Nephron progenitor cell (in vitro differentiated cells): ENCODE results near the gene SLC4A5.
"Not testable (repeated sequence)": the region's sequence is repeated elsewhere in the genome, so short reads cannot be mapped to it uniquely, and the experiment has no call there.

ENCODE experiments used
- DNase-seq: peaks from one replicate; pipeline ENCODE4 v3.0.0; 2021
- H3K27ac Mint-ChIP-seq: 2 replicates; pipeline ENCODE4 v1.8.0; 2021; ENCODE audit warnings: mild to moderate bottlenecking, moderate library complexity, mixed read lengths
- H3K27me3 Mint-ChIP-seq: 2 replicates; pipeline ENCODE4 v1.8.0; 2021; ENCODE audit warnings: mild to moderate bottlenecking, low read depth, mixed read lengths; ENCODE audit not compliant: poor library complexity
- H3K36me3 Mint-ChIP-seq: 2 replicates; pipeline ENCODE4 v1.8.0; 2021; ENCODE audit warnings: low read depth, mixed read lengths
- H3K4me1 Mint-ChIP-seq: 2 replicates; pipeline ENCODE4 v1.8.0; 2021; ENCODE audit warnings: mixed read lengths
- H3K4me3 Mint-ChIP-seq: 2 replicates; pipeline ENCODE4 v1.8.0; 2021; ENCODE audit warnings: mild to moderate bottlenecking, moderate library complexity, mixed read lengths
- H3K9me3 Mint-ChIP-seq: 2 replicates; pipeline ENCODE4 v1.8.0; 2021; ENCODE audit warnings: mild to moderate bottlenecking, moderate library complexity, mixed read lengths
- CTCF ChIP-seq: fragments of 200-600 bp; sonication (generic); IDR thresholded peaks from 2 replicates; pipeline ENCODE4 v1.5.0; 2021; ENCODE audit warnings: antibody characterized with exemption

The SLC4A5 gene

GRCh38 chr2:74197049-74197448 lies 146.2 kb downstream of the SLC4A5 start:
- TF ChIP-seq CTCF = no peak
- Mint-ChIP-seq H3K4me1 (peaks cover 40% of the 10 kb centered on the region), H3K27me3 (peaks cover 21% of the 10 kb centered on the region), H3K4me3 (no peak overlapping the region), H3K36me3 (no peaks in the 10 kb centered on the region), H3K9me3 (peaks cover 7% of the 10 kb centered on the region), H3K27ac (no peak overlapping the region)
- DNase-seq = no peak

GRCh38 chr2:74194799-74195198 lies 148.4 kb downstream of the SLC4A5 start:
- no peak for DNase-seq
- Mint-ChIP-seq H3K36me3 (no peaks in the 10 kb centered on the region), H3K27ac (no peak overlapping the region), H3K4me3 (no peak overlapping the region), H3K27me3 (peaks cover 22% of the 10 kb centered on the region), H3K4me1 (peaks cover 23% of the 10 kb centered on the region), H3K9me3 (peaks cover 7% of the 10 kb centered on the region)
- TF ChIP-seq CTCF = no peak

GRCh38 chr2:74191596-74192380 lies 151.4 kb downstream of the SLC4A5 start:
- Mint-ChIP-seq H3K4me3 (no peak overlapping the region), H3K27me3 (peaks cover 22% of the 10 kb centered on the region), H3K9me3 (no peaks in the 10 kb centered on the region), H3K4me1 (peaks cover 14% of the 10 kb centered on the region), H3K36me3 (no peaks in the 10 kb centered on the region), H3K27ac (no peak overlapping the region)
- DNase-seq = no peak
- no peak for TF ChIP-seq CTCF

GRCh38 chr2:74188696-74189095 lies 154.5 kb downstream of the SLC4A5 start:
- peaks cover 24% of the 10 kb centered on the region for H3K4me1 Mint-ChIP-seq
- DNase-seq = no peak
- peaks cover 21% of the 10 kb centered on the region for H3K27me3 Mint-ChIP-seq
- no peaks in the 10 kb centered on the region for H3K36me3 Mint-ChIP-seq
- TF ChIP-seq CTCF = no peak
- H3K4me3 Mint-ChIP-seq = no peak overlapping the region
- no peaks in the 10 kb centered on the region for H3K9me3 Mint-ChIP-seq
- no peak overlapping the region for H3K27ac Mint-ChIP-seq

GRCh38 chr2:74188018-74188601 lies 155.1 kb downstream of the SLC4A5 start:
- Mint-ChIP-seq H3K9me3 (no peaks in the 10 kb centered on the region), H3K36me3 (no peaks in the 10 kb centered on the region), H3K27ac (peak overlapping the region; percentile 16), H3K4me3 (no peak overlapping the region), H3K27me3 (peaks cover 21% of the 10 kb centered on the region), H3K4me1 (peaks cover 24% of the 10 kb centered on the region)
- TF ChIP-seq CTCF = no peak
- no peak for DNase-seq

- H3K27ac Mint-ChIP-seq, DNase-seq, H3K36me3 Mint-ChIP-seq, H3K9me3 Mint-ChIP-seq, H3K4me3 Mint-ChIP-seq: not testable (repeated sequence)
- Mint-ChIP-seq H3K4me1 (peaks cover 28% of the 10 kb centered on the region), H3K27me3 (peaks cover 11% of the 10 kb centered on the region)
These were observed 156.5 kb downstream of the SLC4A5 start for GRCh38 chr2:74186706-74187105.
